ENCODE data around the gene KAT2A. TPM values are rescaled to one million over a fixed set of nuclear protein-coding genes. Genes with fewer than 3 reads are reported as not detected.
A peak's percentile ranks its signal among the peaks of the same experiment; 100 is the strongest.

The KAT2A gene
- total and polyA plus RNA-seq, 12 donors, result 16.0 to 671 (median 57.3) TPM

DNA sequence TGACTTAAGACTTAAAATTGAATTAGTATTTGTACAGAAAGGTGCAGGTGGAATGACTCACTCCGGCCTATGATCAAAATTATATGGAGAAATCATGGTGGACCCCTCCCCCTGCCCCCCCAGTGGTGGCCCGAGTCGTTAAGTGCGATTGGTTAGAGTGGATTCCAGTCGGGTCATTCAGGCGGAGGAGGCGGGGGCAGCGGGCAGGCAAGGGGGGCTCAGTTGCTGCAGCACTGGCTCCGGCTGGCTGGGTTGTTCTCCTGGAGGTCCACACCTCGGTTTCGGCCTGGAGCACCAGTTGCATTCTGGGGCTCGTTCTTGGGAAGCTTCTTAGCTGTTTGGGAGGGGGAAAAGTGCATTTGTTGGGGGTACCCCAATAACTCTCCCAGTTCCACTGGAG lies 4.4 kb upstream of the KAT2A start:
- H3K9me3 ChIP-seq (replicated peaks in 1 of 3), result no peaks in the 10 kb centered on the region
- H3K4me3 ChIP-seq, result no peak overlapping the region
- DNase-seq, result peak in 1 of 7 donors; percentile 51
- no peak overlapping the region for H3K27ac ChIP-seq
- H3K4me1 ChIP-seq (replicated peaks in 1 of 2), result peaks cover 17 to 29% of the 10 kb centered on the region in 2 donors
- TF ChIP-seq, protein P1, sequence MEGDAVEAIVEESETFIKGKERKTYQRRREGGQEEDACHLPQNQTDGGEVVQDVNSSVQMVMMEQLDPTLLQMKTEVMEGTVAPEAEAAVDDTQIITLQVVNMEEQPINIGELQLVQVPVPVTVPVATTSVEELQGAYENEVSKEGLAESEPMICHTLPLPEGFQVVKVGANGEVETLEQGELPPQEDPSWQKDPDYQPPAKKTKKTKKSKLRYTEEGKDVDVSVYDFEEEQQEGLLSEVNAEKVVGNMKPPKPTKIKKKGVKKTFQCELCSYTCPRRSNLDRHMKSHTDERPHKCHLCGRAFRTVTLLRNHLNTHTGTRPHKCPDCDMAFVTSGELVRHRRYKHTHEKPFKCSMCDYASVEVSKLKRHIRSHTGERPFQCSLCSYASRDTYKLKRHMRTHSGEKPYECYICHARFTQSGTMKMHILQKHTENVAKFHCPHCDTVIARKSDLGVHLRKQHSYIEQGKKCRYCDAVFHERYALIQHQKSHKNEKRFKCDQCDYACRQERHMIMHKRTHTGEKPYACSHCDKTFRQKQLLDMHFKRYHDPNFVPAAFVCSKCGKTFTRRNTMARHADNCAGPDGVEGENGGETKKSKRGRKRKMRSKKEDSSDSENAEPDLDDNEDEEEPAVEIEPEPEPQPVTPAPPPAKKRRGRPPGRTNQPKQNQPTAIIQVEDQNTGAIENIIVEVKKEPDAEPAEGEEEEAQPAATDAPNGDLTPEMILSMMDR (IDR thresholded peaks at IDR 0.05), result no peak
- TF ChIP-seq POLR2A (IDR thresholded peaks at IDR 0.05), result no peak
- WGBS, 4 donors, result 69 to 86% (median 81%) methylated on average over 4 to 12 of the region's 12 CpGs
- peaks cover 0 to 53% of the 10 kb centered on the region in 2 donors for H3K36me3 ChIP-seq (replicated peaks in 1 of 2)
- intact Hi-C loops (cut with DNase I), result loop anchor here in 1 of 2 donors (5.0 kb wide), 1 partner anchor 57 kb away; the partner anchor contains the start of gene KCNH4
- no peaks in the 10 kb centered on the region for H3K27me3 ChIP-seq

DNA sequence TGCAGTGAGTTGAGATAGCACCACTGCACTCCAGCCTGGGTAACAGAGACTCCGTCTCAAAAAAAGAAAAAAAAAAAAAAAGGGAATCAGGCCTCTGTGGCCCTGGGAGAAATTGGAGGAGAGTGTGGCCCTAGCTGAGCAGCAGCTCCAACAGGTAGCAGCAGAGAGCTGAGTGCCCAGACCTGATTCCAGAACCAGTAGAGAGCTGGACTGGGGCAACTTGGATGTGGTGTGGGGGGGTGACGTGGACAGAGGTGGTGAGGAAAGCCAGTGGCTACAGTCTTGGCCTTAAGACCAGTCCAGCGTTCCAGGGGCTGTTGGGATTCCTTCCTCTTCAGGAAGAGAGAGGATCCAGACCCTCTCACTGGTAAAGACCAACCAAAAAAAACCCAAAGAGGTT lies 3.1 kb upstream of the KAT2A start:
- intact Hi-C loops (cut with DNase I), result no loop called here
- TF ChIP-seq POLR2A (IDR thresholded peaks at IDR 0.05), result no peak
- TF ChIP-seq, protein P1 (IDR thresholded peaks at IDR 0.05), result peak in 1 of 6 experiments; percentile 12

DNA sequence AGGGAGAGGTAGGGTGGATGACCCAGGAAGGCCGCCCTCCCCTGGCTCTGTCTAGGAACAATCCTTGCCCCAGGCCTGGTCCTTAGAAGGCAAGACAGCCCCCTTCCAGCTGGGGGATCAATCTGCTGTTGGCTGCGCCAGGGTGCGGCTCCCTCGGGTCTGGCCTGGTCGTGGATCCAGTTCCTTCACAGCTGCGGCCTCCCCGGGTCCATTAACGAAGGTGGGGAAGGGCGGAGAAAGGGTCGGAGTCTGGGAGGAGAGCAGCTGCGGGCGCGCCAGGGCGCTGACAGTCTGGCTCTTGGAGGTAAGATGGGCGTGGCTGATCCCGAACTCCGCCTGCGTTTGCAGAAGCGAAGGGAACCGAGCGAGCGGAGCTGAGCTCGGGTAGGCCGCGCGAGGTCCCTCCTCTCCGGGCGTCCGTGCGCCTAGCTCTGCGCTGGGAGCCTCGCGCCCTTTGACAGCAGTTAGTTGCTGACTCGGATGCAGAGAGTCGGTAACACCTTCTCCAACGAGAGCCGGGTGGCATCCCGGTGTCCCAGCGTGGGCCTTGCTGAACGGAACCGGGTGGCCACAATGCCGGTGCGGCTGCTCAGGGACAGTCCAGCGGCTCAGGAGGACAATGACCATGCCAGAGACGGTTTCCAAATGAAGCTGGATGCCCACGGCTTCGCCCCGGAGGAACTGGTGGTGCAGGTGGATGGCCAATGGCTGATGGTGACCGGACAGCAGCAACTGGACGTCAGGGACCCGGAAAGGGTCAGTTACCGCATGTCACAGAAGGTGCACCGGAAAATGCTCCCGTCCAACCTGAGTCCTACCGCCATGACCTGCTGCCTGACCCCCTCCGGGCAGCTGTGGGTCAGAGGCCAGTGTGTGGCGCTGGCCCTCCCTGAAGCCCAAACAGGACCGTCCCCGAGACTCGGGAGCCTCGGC lies 1.5 kb upstream of the KAT2A start, which contains the start of gene HSPB9:
TSS of gene HSPB9 (plus strand) at position 434 of the 933 bp plus-strand sequence. CDS start at position 481, 47 bp downstream.
- H3K4me3 ChIP-seq, result peak within 1 kb of the TSS in 1 of 4 donors; percentile 91

More for the DNA sequence above, 3.1 kb upstream of the KAT2A start:
- DNase-seq, result no peak
- Histone ChIP-seq H3K36me3 (replicated peaks in 1 of 2) (peaks cover 0 to 42% of the 10 kb centered on the region in 2 donors), H3K27me3 (no peaks in the 10 kb centered on the region), H3K9me3 (replicated peaks in 1 of 3) (no peaks in the 10 kb centered on the region), H3K4me1 (replicated peaks in 1 of 2) (peaks cover 10 to 22% of the 10 kb centered on the region in 2 donors), H3K4me3 (no peak overlapping the region), H3K27ac (no peak overlapping the region)
- WGBS, 4 donors, result 86 to 91% (median 88%) methylated on average over 3 of the region's 3 CpGs

More for the DNA sequence above, 1.5 kb upstream of the KAT2A start, which contains the start of gene HSPB9:
- Histone ChIP-seq H3K27ac (peak within 1 kb of the TSS in 1 of 5 donors; percentile 1), H3K4me1 (replicated peaks in 1 of 2) (peaks cover 8 to 15% of the 10 kb centered on the region in 2 donors), H3K27me3 (no peaks in the 10 kb centered on the region), H3K36me3 (replicated peaks in 1 of 2) (peaks cover 0 to 27% of the 10 kb centered on the region in 2 donors), H3K9me3 (replicated peaks in 1 of 3) (no peaks in the 10 kb centered on the region)
- no peak for TF ChIP-seq POLR2A (IDR thresholded peaks at IDR 0.05)
- TF ChIP-seq, protein P1 (IDR thresholded peaks at IDR 0.05), result no peak
- intact Hi-C loops (cut with DNase I), result no loop called here
- 79 to 88% (median 82%) methylated on average over 38 to 61 of the region's 61 CpGs for WGBS, 4 donors
- DNase-seq, result no peak

Measured in adrenal gland (tissue), 12 donors.